IMR-90 (cell line): Measurements from ENCODE around the gene MACIR. TPM values are rescaled to one million over a fixed set of nuclear protein-coding genes. Genes with fewer than 3 reads are reported as not detected.

ENCODE experiments used
- ATAC-seq: fragments of 200-7000 bp; cut with Tn5 transposase; 2 replicates; pipeline ENCODE4 v1.9.1; 2020; ENCODE audit warnings: low read depth, mild to moderate bottlenecking, moderate library complexity
- BruUV-seq: library from RNA; stranded (reverse); fragments of 400-500 nt; replicated peaks from 2 replicates; lab custom pipeline; 2021; lab: Mats Ljungman, UMichigan
- CTCF ChIA-PET: fragments of 300-600 bp; formaldehyde crosslinking; extraction: SDS; loops from one replicate; lab custom pipeline; 2021; ENCODE audit warnings: antibody characterized with exemption; lab: Yijun Ruan, JAX
- POLR2A ChIA-PET: fragments of 300-600 bp; sonication (Branson Sonifier 250); formaldehyde crosslinking; loops from one replicate; lab custom pipeline; 2022; ENCODE audit warnings: antibody characterized with exemption; ENCODE audit not compliant: unreplicated experiment; lab: Charles Lee
- DNase-seq: peaks from one replicate; pipeline ENCODE4 v3.0.0; 2013
- H2AFZ ChIP-seq: replicated peaks from 2 replicates; pipeline ENCODE3; 2013; ENCODE audit warnings: low read length, mild to moderate bottlenecking; ENCODE audit not compliant: poor library complexity
- H2AK5ac ChIP-seq: 2 replicates; pipeline ENCODE4 v1.6.1; 2013; ENCODE audit warnings: low read depth, low read length, inconsistent platforms
- H2AK9ac ChIP-seq: replicated peaks from 2 replicates; pipeline ENCODE3; 2013; ENCODE audit warnings: mild to moderate bottlenecking, low read depth, low read length, moderate library complexity; ENCODE audit not compliant: poor library complexity
- H2BK120ac ChIP-seq: 2 replicates; pipeline ENCODE4 v1.6.1; 2013; ENCODE audit warnings: low read depth, low read length, inconsistent platforms
- H2BK15ac ChIP-seq: 3 replicates; pipeline ENCODE4 v1.6.1; 2013; ENCODE audit warnings: low read depth, low read length, inconsistent platforms
- H2BK20ac ChIP-seq: 2 replicates; pipeline ENCODE4 v1.6.1; 2013; ENCODE audit warnings: low read depth, mild to moderate bottlenecking, inconsistent platforms, low read length, moderate library complexity
- H2BK5ac ChIP-seq: 2 replicates; pipeline ENCODE4 v1.6.1; 2013; ENCODE audit warnings: mild to moderate bottlenecking, low read depth, low read length, inconsistent platforms; ENCODE audit not compliant: poor library complexity, severe bottlenecking
- H3K14ac ChIP-seq: replicated peaks from 2 replicates; pipeline ENCODE4 v1.6.1; 2013; ENCODE audit warnings: low read depth, low read length, inconsistent platforms
- H3K18ac ChIP-seq: 2 replicates; pipeline ENCODE4 v1.6.1; 2013; ENCODE audit warnings: low read depth, low read length, control low read depth
- H3K23ac ChIP-seq: 2 replicates; pipeline ENCODE4 v1.6.1; 2013; ENCODE audit warnings: low read depth, low read length, inconsistent platforms
- H3K27ac ChIP-seq: 2 replicates; pipeline ENCODE4 v1.5.1; 2013; ENCODE audit warnings: mild to moderate bottlenecking, control low read depth, low read length; ENCODE audit not compliant: insufficient read depth
- H3K27me3 ChIP-seq: 2 replicates; pipeline ENCODE4 v1.6.1; 2013; ENCODE audit warnings: low read length; ENCODE audit not compliant: control insufficient read depth, insufficient read depth
- H3K36me3 ChIP-seq: 2 replicates; pipeline ENCODE4 v1.6.1; 2013; ENCODE audit warnings: low read length, mixed read lengths; ENCODE audit not compliant: control insufficient read depth, insufficient read depth
- H3K4ac ChIP-seq: 2 replicates; pipeline ENCODE4 v1.6.1; 2013; ENCODE audit warnings: low read depth, low read length, inconsistent platforms
- H3K4me1 ChIP-seq: 2 replicates; pipeline ENCODE4 v1.6.1; 2013; ENCODE audit warnings: low read length, mixed read lengths; ENCODE audit not compliant: control insufficient read depth, insufficient read depth
- H3K4me2 ChIP-seq: 2 replicates; pipeline ENCODE4 v1.6.1; 2013; ENCODE audit warnings: low read depth, mild to moderate bottlenecking, control low read depth, low read length, moderate library complexity
- H3K4me3 ChIP-seq: 2 replicates; pipeline ENCODE4 v1.5.1; 2013; ENCODE audit warnings: low read depth, mild to moderate bottlenecking, control low read depth, low read length, moderate library complexity; ENCODE audit not compliant: insufficient read depth
- H3K56ac ChIP-seq: 2 replicates; pipeline ENCODE4 v1.6.1; 2013; ENCODE audit warnings: low read length, inconsistent platforms; ENCODE audit not compliant: insufficient read depth; ENCODE audit errors: extremely low read depth
- H3K79me1 ChIP-seq, 2 experiments: 2 replicates each; pipeline ENCODE4 v1.6.1; 2013; ENCODE audit warnings: low read length in 2 of 2, inconsistent platforms in 1 of 2, low read depth in 1 of 2
- H3K9ac ChIP-seq: 2 replicates; pipeline ENCODE4 v1.6.1; 2013; ENCODE audit warnings: low read depth, low read length, control low read depth
- H3K9me1 ChIP-seq: 2 replicates; pipeline ENCODE4 v1.6.1; 2013; ENCODE audit warnings: low read length, inconsistent platforms; ENCODE audit not compliant: insufficient read depth
- H3K9me3 ChIP-seq: 2 replicates; pipeline ENCODE4 v1.6.1; 2013; ENCODE audit warnings: low read length; ENCODE audit not compliant: control insufficient read depth, insufficient read depth
- H4K20me1 ChIP-seq: 2 replicates; pipeline ENCODE4 v1.6.1; 2013; ENCODE audit warnings: low read length, inconsistent platforms; ENCODE audit not compliant: insufficient read depth
- H4K5ac ChIP-seq: 2 replicates; pipeline ENCODE4 v1.6.1; 2013; ENCODE audit warnings: mild to moderate bottlenecking, low read depth, low read length, control low read depth
- H4K8ac ChIP-seq, 2 experiments: 2 replicates each; pipeline ENCODE4 v1.6.1; 2013; ENCODE audit warnings: low read depth in 2 of 2, low read length in 2 of 2, control low read depth in 1 of 2, inconsistent platforms in 1 of 2
- H4K91ac ChIP-seq: 2 replicates; pipeline ENCODE4 v1.6.1; 2013; ENCODE audit warnings: low read depth, low read length, inconsistent platforms; ENCODE audit not compliant: insufficient read depth
- SMC3 ChIP-seq: fragments of 150-350 bp; IDR thresholded peaks from 2 replicates; pipeline ENCODE4 v1.6.1; 2016; ENCODE audit warnings: low read depth, mild to moderate bottlenecking, antibody characterized with exemption, low read length, moderate library complexity
- WGBS, 2 experiments: methylation state at CpG; one replicate each; pipeline versions ENCODE4 v1.1.5 to v1.1.7; 2013; ENCODE audit warnings: missing lambda C conversion rate in 2 of 2; ENCODE audit not compliant: insufficient read length in 1 of 2; ENCODE audit errors: extremely low coverage in 2 of 2; 5-methylcytosine and 5-hydroxymethylcytosine counted together
- dilution Hi-C: fragments of 300-500 bp; cut with HindIII; formaldehyde crosslinking; loops from one replicate; pipeline ENCODE4 v1.14.3; 2018; ENCODE audit warnings: low sequenced_read_pairs; ENCODE audit not compliant: unreplicated experiment
- in situ Hi-C: fragments of 300-500 bp; cut with MboI; formaldehyde crosslinking; loops from 3 replicates; pipeline ENCODE4 v1.14.3; 2019; ENCODE audit warnings: low sequenced_read_pairs, inconsistent platforms, mixed read lengths
- intact Hi-C: fragments of 100-400 bp; cut with micrococcal nuclease; formaldehyde crosslinking; loops from 2 replicates; pipeline ENCODE4 v1.10.0; 2022
- polyA plus RNA-seq, 3 experiments: library from polyadenylated mRNA; depleted of rRNA; stranded (reverse); fragments of >200 nt; gene quantifications; 2 replicates each; pipeline ENCODE4 v1.2.3, GENCODE V29; 2012; ENCODE audit warnings: low replicate concordance in 1 of 3
- total RNA-seq: library from RNA; depleted of rRNA; stranded (reverse); fragments of >200 nt; gene quantifications from 2 replicates; pipeline ENCODE4 v1.2.3, GENCODE V29; 2012

MACIR gene
- total and polyA plus RNA-seq, 2 of the 4 experiments (the other 2 are of a cell fraction) = 11.1 to 21.3 TPM

- Histone ChIP-seq H3K4me2 (no peak overlapping the region), H3K56ac (no peak overlapping the region), H3K27me3 (no peaks in the 10 kb centered on the region), H2AFZ (no peak overlapping the region), H3K4ac (no peak overlapping the region), H2BK20ac (no peak overlapping the region), H3K4me1 (no peaks in the 10 kb centered on the region), H4K8ac (no peak overlapping the region), H2AK9ac (no peak overlapping the region), H3K27ac (no peak overlapping the region), H2AK5ac (no peak overlapping the region), H3K9me3 (no peaks in the 10 kb centered on the region), H4K5ac (no peak overlapping the region), H3K36me3 (no peaks in the 10 kb centered on the region), H2BK15ac (no peak overlapping the region), H4K20me1 (no peaks in the 10 kb centered on the region), H3K14ac (no peak overlapping the region), H3K9ac (no peak overlapping the region), H3K4me3 (no peak overlapping the region), H2BK5ac (no peak overlapping the region), H3K79me1 (no peaks in the 10 kb centered on the region), H3K23ac (no peak overlapping the region), H3K9me1 (no peaks in the 10 kb centered on the region), H3K18ac (no peak overlapping the region), H4K91ac (no peak overlapping the region), H2BK120ac (no peak overlapping the region)
- POLR2A ChIA-PET = no interaction called here
- DNase-seq = no peak
- WGBS, 2 experiments = 100% methylated on average over 3 of the region's 3 CpGs; no CpG with 5 or more reads in 1 of the 2 experiments
- no peak for TF ChIP-seq SMC3
- no TSS peak for BruUV-seq
- intact Hi-C loops = no loop called here
- no peak for ATAC-seq
- in situ Hi-C loops = no loop called here
- dilution Hi-C loops = no loop called here
- CTCF ChIA-PET = no interaction called here
Observed at GRCh38 chr5:103315455-103315854, 56.9 kb downstream of the MACIR start.
